ENCODE measurements around the gene OBSCN. TPM values are rescaled to one million over a fixed set of nuclear protein-coding genes. Genes with fewer than 3 reads are reported as not detected.

The OBSCN gene
- total RNA-seq, 1 experiment from 2014 or later: 33.3 TPM

DNA sequence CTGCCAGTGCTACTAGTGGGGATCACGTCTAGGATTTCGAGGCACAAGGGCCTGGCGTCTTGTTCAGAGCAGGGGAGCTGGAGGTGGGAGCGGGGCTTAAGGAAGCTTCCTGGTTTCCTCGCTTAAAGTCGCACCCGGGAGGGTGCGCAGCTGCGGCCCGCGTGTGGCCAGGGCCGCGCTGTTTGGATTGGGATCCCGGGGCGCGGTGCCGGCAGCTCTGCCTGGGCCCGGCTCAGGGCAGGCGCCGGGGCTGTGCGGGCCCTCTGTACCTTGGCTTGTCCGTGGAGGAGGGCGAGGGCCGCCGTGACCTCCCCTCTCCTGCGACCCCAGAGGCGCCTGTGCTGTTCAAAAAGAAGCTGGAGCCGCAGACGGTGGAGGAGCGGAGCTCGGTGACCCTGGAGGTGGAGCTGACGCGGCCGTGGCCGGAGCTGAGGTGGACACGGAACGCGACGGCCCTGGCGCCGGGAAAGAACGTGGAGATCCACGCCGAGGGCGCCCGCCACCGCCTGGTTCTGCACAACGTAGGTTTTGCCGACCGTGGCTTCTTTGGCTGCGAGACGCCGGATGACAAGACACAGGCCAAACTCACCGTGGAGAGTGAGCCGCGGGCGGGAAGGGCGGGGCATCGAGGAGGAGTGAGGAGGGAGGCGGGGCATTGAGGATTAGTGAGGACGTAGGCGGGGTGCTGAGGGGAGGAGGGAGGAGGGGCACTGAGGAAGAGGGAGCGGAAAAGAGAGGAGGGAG lies 67.8 kb downstream of the OBSCN start:
- H3K23ac ChIP-seq (ENCODE audit: insufficient read length, low read depth, low read length): no peak overlapping the region
- no peak overlapping the region for H3K18ac ChIP-seq (ENCODE audit: insufficient read length, low read depth, low read length)
- H3K56ac ChIP-seq (ENCODE audit: insufficient read length, low read depth, low read length): no peak overlapping the region
- Mint-ChIP-seq H3K36me3 (ENCODE audit: insufficient read depth in 1 of 3, low read depth in 3 of 3) (peaks cover 6 to 21% (median 14%) of the 10 kb centered on the region in 3 experiments), H3K9me3 (no peaks in the 10 kb centered on the region), H3K27ac (no peak overlapping the region), H3K27me3 (ENCODE audit: low read depth) (peaks cover 8% of the 10 kb centered on the region), H3K4me3 (peak overlapping the region; percentile 60 to 76), H3K4me1 (peaks cover 2 to 3% of the 10 kb centered on the region in 2 experiments; a peak in 2 of 4 replicates)
- no peak overlapping the region for H4K5ac ChIP-seq (ENCODE audit: insufficient read length, low read depth, low read length)
- H2BK120ac ChIP-seq (ENCODE audit: low read depth, low read length, poor library complexity, severe bottlenecking): no peak overlapping the region
- no peak overlapping the region for H2AK5ac ChIP-seq (ENCODE audit: insufficient read length, low read length)
- H3K14ac ChIP-seq (ENCODE audit: insufficient read depth, low read length): no peak overlapping the region
- peak overlapping the region; percentile 37 for H3K4me2 ChIP-seq (ENCODE audit: insufficient read depth, insufficient read length, low read length)
- no peak overlapping the region for H3K27ac ChIP-seq (ENCODE audit: insufficient read length, low read depth, low read length)
- H3T11ph ChIP-seq (ENCODE audit: low read length): no peak overlapping the region
- H3K79me2 ChIP-seq (ENCODE audit: insufficient read depth, low read length): no peaks in the 10 kb centered on the region
- no peak overlapping the region for H3K9ac ChIP-seq (ENCODE audit: extremely low read depth, insufficient read length, low read length)
- TF ChIP-seq, protein P1, sequence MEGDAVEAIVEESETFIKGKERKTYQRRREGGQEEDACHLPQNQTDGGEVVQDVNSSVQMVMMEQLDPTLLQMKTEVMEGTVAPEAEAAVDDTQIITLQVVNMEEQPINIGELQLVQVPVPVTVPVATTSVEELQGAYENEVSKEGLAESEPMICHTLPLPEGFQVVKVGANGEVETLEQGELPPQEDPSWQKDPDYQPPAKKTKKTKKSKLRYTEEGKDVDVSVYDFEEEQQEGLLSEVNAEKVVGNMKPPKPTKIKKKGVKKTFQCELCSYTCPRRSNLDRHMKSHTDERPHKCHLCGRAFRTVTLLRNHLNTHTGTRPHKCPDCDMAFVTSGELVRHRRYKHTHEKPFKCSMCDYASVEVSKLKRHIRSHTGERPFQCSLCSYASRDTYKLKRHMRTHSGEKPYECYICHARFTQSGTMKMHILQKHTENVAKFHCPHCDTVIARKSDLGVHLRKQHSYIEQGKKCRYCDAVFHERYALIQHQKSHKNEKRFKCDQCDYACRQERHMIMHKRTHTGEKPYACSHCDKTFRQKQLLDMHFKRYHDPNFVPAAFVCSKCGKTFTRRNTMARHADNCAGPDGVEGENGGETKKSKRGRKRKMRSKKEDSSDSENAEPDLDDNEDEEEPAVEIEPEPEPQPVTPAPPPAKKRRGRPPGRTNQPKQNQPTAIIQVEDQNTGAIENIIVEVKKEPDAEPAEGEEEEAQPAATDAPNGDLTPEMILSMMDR (conservative IDR thresholded peaks at IDR 0.05): no peak
- no CpG with 5 or more reads among the region's 63 CpGs for WGBS (ENCODE audit: extremely low coverage, insufficient read length, low lambda C conversion rate)
- H2BK5ac ChIP-seq (ENCODE audit: insufficient read length, low read length): no peak overlapping the region
- H3K23me2 ChIP-seq (ENCODE audit: insufficient read length, low read depth, low read length, poor library complexity, severe bottlenecking): peaks cover 6% of the 10 kb centered on the region
- no peak overlapping the region for H2AFZ ChIP-seq (ENCODE audit: low read length)
- no peaks in the 10 kb centered on the region for H3K9me3 ChIP-seq (ENCODE audit: control insufficient read depth, low read depth, low read length)
- peak; percentile 95 for DNase-seq
- H2BK15ac ChIP-seq (ENCODE audit: low read depth, low read length): no peak overlapping the region
- H3K79me1 ChIP-seq (ENCODE audit: insufficient read depth, low read depth, low read length, poor library complexity, severe bottlenecking): no peaks in the 10 kb centered on the region
- H3K27me3 ChIP-seq (ENCODE audit: insufficient read depth, low read length): no peaks in the 10 kb centered on the region
- H3K4me1 ChIP-seq (ENCODE audit: insufficient read depth, low read length): no peaks in the 10 kb centered on the region
- no peak overlapping the region for H4K8ac ChIP-seq (replicated peaks; ENCODE audit: insufficient read length, low read depth, low read length)
- no peak overlapping the region for H2BK12ac ChIP-seq (ENCODE audit: insufficient read length, low read depth, low read length)
- no peak overlapping the region for H3K4ac ChIP-seq (ENCODE audit: low read depth, low read length)
- no peak overlapping the region for H2BK20ac ChIP-seq (ENCODE audit: low read depth, low read length, poor library complexity, severe bottlenecking)
- no peaks in the 10 kb centered on the region for H4K20me1 ChIP-seq (ENCODE audit: control insufficient read depth, insufficient read depth, insufficient read length)
- no peak overlapping the region for H4K91ac ChIP-seq (ENCODE audit: insufficient read length, low read depth, low read length)

All from H9 (cell line).